HFFc6 (cell line): Measurements from ENCODE around the gene TFCP2L1. TPM values are rescaled to one million over a fixed set of nuclear protein-coding genes. Genes with fewer than 3 reads are reported as not detected.

Experiments used
- DNase-seq: peaks from one replicate; pipeline ENCODE4 v3.0.0-alpha.2; 2018
- H3K27ac Mint-ChIP-seq: 2 replicates; pipeline ENCODE4 v1.8.0; 2020; ENCODE audit warnings: mild to moderate bottlenecking, mixed read lengths
- H3K27me3 Mint-ChIP-seq: 2 replicates; pipeline ENCODE4 v1.8.0; 2021; ENCODE audit warnings: mild to moderate bottlenecking, moderate library complexity, mixed read lengths; ENCODE audit not compliant: insufficient read depth
- H3K36me3 Mint-ChIP-seq: 2 replicates; pipeline ENCODE4 v1.8.0; 2021; ENCODE audit warnings: low read depth, mixed read lengths
- H3K4me1 Mint-ChIP-seq: 2 replicates; pipeline ENCODE4 v1.8.0; 2020; ENCODE audit warnings: low read depth, mixed read lengths
- H3K4me3 Mint-ChIP-seq: 2 replicates; pipeline ENCODE4 v1.8.0; 2020; ENCODE audit warnings: mild to moderate bottlenecking, moderate library complexity, mixed read lengths
- H3K9me3 Mint-ChIP-seq: 2 replicates; pipeline ENCODE4 v1.8.0; 2020; ENCODE audit warnings: mild to moderate bottlenecking, mixed read lengths
- CTCF ChIP-seq: fragments of 200-600 bp; sonication (generic); IDR thresholded peaks from 2 replicates; pipeline ENCODE4 v1.5.0; 2021; ENCODE audit warnings: antibody characterized with exemption, mild to moderate bottlenecking
- total RNA-seq, 6 experiments: library from RNA; stranded (reverse); fragmentation: NEBNext Ultra II Directional; extraction: Animal tissue kit (Norgen Biotek cat#: 25700); gene quantifications; 2 replicates in 1 of 6; 3 replicates in 5 of 6; pipeline ENCODE4 v1.2.3, GENCODE V29; 2021

The TFCP2L1 gene
- total RNA-seq, 6 experiments from 2014 or later: 0.03 TPM; not detected in 5

GRCh38 chr2:121179467-121179866 is 105.5 kb downstream of the TFCP2L1 start:
- H3K9me3 Mint-ChIP-seq: no peaks in the 10 kb centered on the region
- H3K4me3 Mint-ChIP-seq: no peak overlapping the region
- TF ChIP-seq CTCF: no peak
- DNase-seq: no peak
- peaks cover 33% of the 10 kb centered on the region for H3K27me3 Mint-ChIP-seq
- H3K27ac Mint-ChIP-seq: no peak overlapping the region
- H3K36me3 Mint-ChIP-seq: no peaks in the 10 kb centered on the region
- no peaks in the 10 kb centered on the region for H3K4me1 Mint-ChIP-seq

- Mint-ChIP-seq H3K4me1 (no peaks in the 10 kb centered on the region), H3K4me3 (no peak overlapping the region), H3K9me3 (no peaks in the 10 kb centered on the region), H3K27me3 (peaks cover 33% of the 10 kb centered on the region), H3K27ac (no peak overlapping the region), H3K36me3 (no peaks in the 10 kb centered on the region)
- TF ChIP-seq CTCF: no peak
- no peak for DNase-seq
These were observed 106.3 kb downstream of the TFCP2L1 start for GRCh38 chr2:121178730-121179129.

- Mint-ChIP-seq H3K4me3 (no peak overlapping the region), H3K36me3 (no peaks in the 10 kb centered on the region), H3K27ac (no peak overlapping the region), H3K9me3 (no peaks in the 10 kb centered on the region), H3K27me3 (peaks cover 38% of the 10 kb centered on the region), H3K4me1 (no peaks in the 10 kb centered on the region)
- no peak for DNase-seq
- no peak for TF ChIP-seq CTCF
These were observed 107.1 kb downstream of the TFCP2L1 start for GRCh38 chr2:121177896-121178295.

- no peak for DNase-seq
- Mint-ChIP-seq H3K27ac (no peak overlapping the region), H3K36me3 (no peaks in the 10 kb centered on the region; the same call in 1 of the 2 replicates), H3K27me3 (peaks cover 50% of the 10 kb centered on the region), H3K4me3 (no peak overlapping the region), H3K4me1 (no peaks in the 10 kb centered on the region), H3K9me3 (peaks cover 9% of the 10 kb centered on the region)
- no peak for TF ChIP-seq CTCF
These were observed 109.7 kb downstream of the TFCP2L1 start for GRCh38 chr2:121175326-121175725.

GRCh38 chr2:121173806-121174205 is 111.2 kb downstream of the TFCP2L1 start:
- Mint-ChIP-seq H3K27me3 (peaks cover 47% of the 10 kb centered on the region), H3K27ac (no peak overlapping the region), H3K4me3 (no peak overlapping the region), H3K4me1 (no peaks in the 10 kb centered on the region), H3K36me3 (no peaks in the 10 kb centered on the region; the same call in 1 of the 2 replicates), H3K9me3 (peaks cover 9% of the 10 kb centered on the region)
- DNase-seq: no peak
- TF ChIP-seq CTCF: no peak

- H3K4me3 Mint-ChIP-seq: no peak overlapping the region
- peaks cover 49% of the 10 kb centered on the region for H3K27me3 Mint-ChIP-seq
- H3K4me1 Mint-ChIP-seq: no peaks in the 10 kb centered on the region
- peaks cover 9% of the 10 kb centered on the region for H3K9me3 Mint-ChIP-seq
- H3K36me3 Mint-ChIP-seq: no peaks in the 10 kb centered on the region; the same call in 1 of the 2 replicates
- no peak overlapping the region for H3K27ac Mint-ChIP-seq
- TF ChIP-seq CTCF: no peak
- no peak for DNase-seq
These were observed 111.9 kb downstream of the TFCP2L1 start for GRCh38 chr2:121173112-121173511.
